Measurements from ENCODE around the gene C2orf68.
"Not testable (repeated sequence)": the region's sequence is repeated elsewhere in the genome, so short reads cannot be mapped to it uniquely, and the experiment has no call there.

Gene C2orf68

GRCh38 chr2:85611217-85611704 is 605 bp downstream of the C2orf68 start:
- H3K4me3 ChIP-seq (ENCODE audit: low read length): peak overlapping the region; percentile 77
- no peak for DNase-seq (ENCODE audit: low read depth)
- no peak for TF ChIP-seq CTCF (conservative IDR thresholded peaks at IDR 0.05; ENCODE audit: low read length)

- no peak for TF ChIP-seq CTCF (conservative IDR thresholded peaks at IDR 0.05; ENCODE audit: low read length)
- DNase-seq (ENCODE audit: low read depth): no peak
Observed at GRCh38 chr2:85607268-85608215, 4.3 kb downstream of the C2orf68 start.

GRCh38 chr2:85606116-85606455 is 5.8 kb downstream of the C2orf68 start:
- DNase-seq (ENCODE audit: low read depth): no peak
- TF ChIP-seq CTCF (conservative IDR thresholded peaks at IDR 0.05; ENCODE audit: low read length): no peak
- H3K4me3 ChIP-seq (ENCODE audit: low read length): no peak overlapping the region

More at GRCh38 chr2:85607268-85608215, 4.3 kb downstream of the C2orf68 start:
- no peak overlapping the region for H3K4me3 ChIP-seq (ENCODE audit: low read length)

GRCh38 chr2:85605406-85606115 is 6.3 kb downstream of the C2orf68 start:
- no peak for TF ChIP-seq CTCF (conservative IDR thresholded peaks at IDR 0.05; ENCODE audit: low read length)
- peak; percentile 86 for DNase-seq (ENCODE audit: low read depth)
- H3K4me3 ChIP-seq (ENCODE audit: low read length): no peak overlapping the region

GRCh38 chr2:85604568-85605339 is 7.1 kb downstream of the C2orf68 start:
- DNase-seq (ENCODE audit: low read depth): peak; percentile 29
- TF ChIP-seq CTCF (conservative IDR thresholded peaks at IDR 0.05; ENCODE audit: low read length): no peak
- no peak overlapping the region for H3K4me3 ChIP-seq (ENCODE audit: low read length)

GRCh38 chr2:85604133-85604444 is 7.8 kb downstream of the C2orf68 start:
- DNase-seq (ENCODE audit: low read depth): not testable (repeated sequence)
- peak overlapping the region; percentile 9; the same call in 1 of the 2 replicates for H3K4me3 ChIP-seq (ENCODE audit: low read length)
